ENCODE data around the gene BCL2L12.
A peak's percentile ranks its signal among the peaks of the same experiment; 100 is the strongest.

BCL2L12 gene

GRCh38 chr19:49660338-49660961 lies 5.3 kb upstream of the BCL2L12 start:
- H3K4me3 ChIP-seq, result no peak overlapping the region

GRCh38 chr19:49662011-49662410 lies 3.7 kb upstream of the BCL2L12 start:
- Histone ChIP-seq H3K27ac (no peak overlapping the region), H3K4me3 (no peak overlapping the region)

More at GRCh38 chr19:49660338-49660961, 5.3 kb upstream of the BCL2L12 start:
- H3K27ac ChIP-seq, result no peak overlapping the region

GRCh38 chr19:49663224-49663623 lies 2.5 kb upstream of the BCL2L12 start:
- Histone ChIP-seq H3K27ac (peak overlapping the region in 15 of 21 experiments; percentile 11 to 95 (median 85)), H3K4me3 (peak overlapping the region in 2 of 7 experiments; percentile 84 to 87)

- H3K4me3 ChIP-seq, result peak overlapping the region; percentile 47 to 87 (median 78)
- H3K27ac ChIP-seq, result peak overlapping the region; percentile 58 to 95 (median 84)
Measured at GRCh38 chr19:49664171-49665035, 1.3 kb upstream of the BCL2L12 start.

- Histone ChIP-seq H3K27ac (peak overlapping the region; percentile 58 to 95 (median 84)), H3K4me3 (peak overlapping the region; percentile 47 to 87 (median 78))
Measured at GRCh38 chr19:49665036-49665350, 740 bp upstream of the BCL2L12 start.

GRCh38 chr19:49666120-49666444 lies 349 bp downstream of the BCL2L12 start:
- H3K4me3 ChIP-seq, result peak overlapping the region; percentile 47 to 87 (median 78)
- H3K27ac ChIP-seq, result peak overlapping the region in 20 of 21 experiments; percentile 50 to 95 (median 84)

GRCh38 chr19:49667473-49667872 lies 1.7 kb downstream of the BCL2L12 start:
- H3K4me3 ChIP-seq, result no peak overlapping the region
- H3K27ac ChIP-seq, result no peak overlapping the region

GRCh38 chr19:49669516-49669915 lies 3.8 kb downstream of the BCL2L12 start:
- no peak overlapping the region for H3K4me3 ChIP-seq
- no peak overlapping the region for H3K27ac ChIP-seq

GRCh38 chr19:49672131-49672919 lies 6.6 kb downstream of the BCL2L12 start:
- Histone ChIP-seq H3K27ac (peak overlapping the region in 3 of 21 experiments; percentile 44 to 47 (median 46)), H3K4me3 (no peak overlapping the region)

GRCh38 chr19:49676136-49676783 lies 10.5 kb downstream of the BCL2L12 start:
- peak overlapping the region; percentile 4 to 33 (median 17) for H3K4me3 ChIP-seq
- peak overlapping the region; percentile 79 to 98 (median 94) for H3K27ac ChIP-seq

- peak overlapping the region; percentile 81 to 98 (median 96) for H3K27ac ChIP-seq
- H3K4me3 ChIP-seq, result peak overlapping the region; percentile 68 to 99 (median 93)
Measured at GRCh38 chr19:49676784-49677230, 11.1 kb downstream of the BCL2L12 start.

GRCh38 chr19:49677231-49677900 lies 11.6 kb downstream of the BCL2L12 start, which contains the start of gene PRMT1:
Gene PRMT1 (plus strand): TSS chr19:49677271. CDS start chr19:49677281, 10 bp downstream.
- Histone ChIP-seq H3K4me3 (peak within 1 kb of the TSS; percentile 68 to 99 (median 93)), H3K27ac (peak within 1 kb of the TSS; percentile 81 to 98 (median 96))

GRCh38 chr19:49677901-49678674 lies 12.4 kb downstream of the BCL2L12 start:
- peak overlapping the region; percentile 68 to 99 (median 93) for H3K4me3 ChIP-seq

GRCh38 chr19:49678985-49679770 lies 13.4 kb downstream of the BCL2L12 start:
- Histone ChIP-seq H3K4me3 (peak overlapping the region in 2 of 7 experiments; percentile 97 to 99), H3K27ac (peak overlapping the region in 7 of 21 experiments; percentile 12 to 97 (median 91))

More at GRCh38 chr19:49677901-49678674, 12.4 kb downstream of the BCL2L12 start:
- H3K27ac ChIP-seq, result peak overlapping the region; percentile 81 to 98 (median 95)

- Histone ChIP-seq H3K27ac (peak overlapping the region in 15 of 21 experiments; percentile 11 to 97 (median 52)), H3K4me3 (peak overlapping the region in 1 of 7 experiments; percentile 11)
Measured at GRCh38 chr19:49679771-49680413, 14.2 kb downstream of the BCL2L12 start.

All from skin epidermis (tissue), 12 donors.